SIG-M5 treated with dmso at 0.1 percent for 504 hours (cell line): ENCODE results near the gene CDH23.

ENCODE experiments used
- DNase-seq: peaks from one replicate; lab custom pipeline; 2025; ENCODE audit not compliant: unreplicated experiment; lab: John Stamatoyannopoulos, UW

Gene CDH23

GRCh38 chr10:71727738-71728737 lies 331.3 kb downstream of the CDH23 start:
- DNase-seq = peak; percentile 94

GRCh38 chr10:71729161-71729636 lies 332.5 kb downstream of the CDH23 start:
- DNase-seq = peak; percentile 83

GRCh38 chr10:71731791-71732190 lies 335.1 kb downstream of the CDH23 start:
- no peak for DNase-seq

GRCh38 chr10:71734797-71735196 lies 338.1 kb downstream of the CDH23 start:
- DNase-seq = no peak

DNA sequence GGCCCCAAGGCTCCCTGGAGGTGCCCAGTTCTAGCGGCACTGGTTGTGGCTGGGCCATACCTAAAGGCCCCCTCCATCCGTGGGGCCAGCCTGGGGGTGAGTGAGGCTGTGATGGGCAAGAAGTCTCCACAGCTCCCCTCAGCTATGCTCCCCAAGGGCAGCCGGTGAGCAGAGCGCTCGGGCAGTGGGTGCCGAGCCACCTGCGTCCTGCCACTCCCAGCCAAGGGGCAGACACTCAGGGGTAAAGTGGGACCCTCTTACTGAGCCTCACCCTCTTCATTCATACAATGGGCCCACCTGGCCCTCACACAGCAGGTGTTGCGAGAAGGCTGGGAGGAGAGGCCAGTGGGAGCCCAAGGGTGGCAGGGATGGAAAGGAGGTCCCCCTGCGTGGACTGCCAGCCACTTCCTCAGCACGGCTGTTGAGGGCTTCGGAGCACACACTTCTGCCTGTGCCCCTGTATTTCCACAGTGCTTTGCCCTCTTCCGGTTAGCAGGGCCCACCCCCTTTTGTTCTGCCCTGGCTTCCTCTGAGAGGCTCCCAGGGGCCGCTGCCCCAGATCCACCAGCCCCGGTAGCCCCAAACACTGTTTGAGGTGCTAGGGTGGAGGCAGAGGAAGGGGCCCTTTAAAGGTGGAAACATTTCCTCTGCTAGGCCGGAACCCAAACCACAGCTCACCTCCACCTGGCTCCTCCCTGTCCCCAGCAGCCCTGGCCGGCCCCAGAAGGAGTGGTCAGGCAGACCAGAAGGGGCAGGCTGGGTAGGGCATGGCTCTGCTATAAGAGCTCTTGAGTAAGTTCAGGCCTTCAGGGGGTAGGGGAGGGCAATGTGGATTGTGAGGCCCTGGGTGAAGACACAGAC lies 339.2 kb downstream of the CDH23 start:
- peak; percentile 21 for DNase-seq

DNA sequence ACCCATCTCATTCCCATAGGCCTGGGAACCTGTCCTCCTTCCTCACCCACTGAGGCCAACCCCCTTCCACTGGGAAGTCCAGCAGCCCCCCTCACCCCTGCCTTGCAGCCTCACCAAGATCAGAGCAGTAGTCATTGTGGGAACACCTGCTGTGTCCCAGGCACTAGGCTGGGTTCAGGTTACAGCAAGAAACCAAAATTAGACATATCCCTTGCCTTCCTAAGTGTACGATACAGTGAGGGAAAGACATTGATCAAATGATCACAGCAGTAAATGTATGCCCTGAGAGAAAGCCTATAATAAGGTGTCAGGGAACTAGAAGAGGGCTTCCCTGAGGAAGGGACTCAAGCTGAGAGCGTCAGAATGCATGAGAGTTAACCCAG lies 339.8 kb downstream of the CDH23 start:
- DNase-seq = no peak

- no peak for DNase-seq
Measured at GRCh38 chr10:71737001-71737833, 340.5 kb downstream of the CDH23 start.

- DNase-seq = no peak
Measured at GRCh38 chr10:71737834-71738197, 341.1 kb downstream of the CDH23 start.

GRCh38 chr10:71739358-71739900 lies 342.7 kb downstream of the CDH23 start:
- DNase-seq = no peak

- DNase-seq = no peak
Measured at GRCh38 chr10:71740069-71740653, 343.4 kb downstream of the CDH23 start.

DNA sequence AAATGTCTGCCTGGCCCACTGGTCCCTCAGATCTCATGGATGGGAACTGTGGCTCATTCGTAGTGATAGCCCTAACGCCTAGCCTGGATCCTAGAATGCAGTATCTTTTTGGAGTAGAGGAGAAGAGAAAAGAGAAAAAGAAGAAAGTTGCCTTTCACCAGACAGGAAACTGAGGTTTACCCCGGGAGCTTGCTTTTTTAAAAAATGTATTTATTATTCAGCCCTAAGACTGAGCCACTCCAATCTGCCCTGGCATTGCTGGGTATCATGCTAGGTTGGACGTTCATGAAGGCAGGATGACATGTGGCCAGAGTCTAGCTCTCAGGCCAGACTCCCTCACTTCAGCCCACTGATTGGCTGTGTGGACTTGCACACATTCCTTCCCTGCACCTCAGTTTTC lies 344.3 kb downstream of the CDH23 start:
- no peak for DNase-seq

- no peak for DNase-seq
Measured at GRCh38 chr10:71741671-71742070, 345.0 kb downstream of the CDH23 start.

- peak; percentile 69 for DNase-seq
Measured at GRCh38 chr10:71742301-71743088, 345.8 kb downstream of the CDH23 start.

GRCh38 chr10:71743089-71743838 lies 346.5 kb downstream of the CDH23 start:
- DNase-seq = peak; percentile 73

DNA sequence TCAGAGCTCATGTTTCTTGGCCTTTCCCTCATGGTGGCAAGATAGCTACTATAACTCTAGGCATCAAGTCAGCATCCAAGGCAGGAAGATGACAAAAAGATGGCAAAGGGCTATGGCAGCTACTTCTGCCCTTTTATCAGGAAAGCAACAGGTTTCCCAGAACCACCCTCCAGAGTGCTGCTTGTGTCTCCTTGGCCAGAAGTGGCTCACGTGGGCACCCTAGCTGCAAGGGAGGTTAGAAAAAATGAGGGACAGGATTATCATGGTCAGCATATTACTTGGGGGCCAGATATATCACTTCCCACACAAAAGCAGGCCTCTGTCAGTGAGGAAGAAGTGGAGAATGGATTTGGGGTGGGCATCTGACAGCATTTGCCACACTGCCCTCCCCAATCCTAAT lies 347.1 kb downstream of the CDH23 start:
- DNase-seq = no peak

DNA sequence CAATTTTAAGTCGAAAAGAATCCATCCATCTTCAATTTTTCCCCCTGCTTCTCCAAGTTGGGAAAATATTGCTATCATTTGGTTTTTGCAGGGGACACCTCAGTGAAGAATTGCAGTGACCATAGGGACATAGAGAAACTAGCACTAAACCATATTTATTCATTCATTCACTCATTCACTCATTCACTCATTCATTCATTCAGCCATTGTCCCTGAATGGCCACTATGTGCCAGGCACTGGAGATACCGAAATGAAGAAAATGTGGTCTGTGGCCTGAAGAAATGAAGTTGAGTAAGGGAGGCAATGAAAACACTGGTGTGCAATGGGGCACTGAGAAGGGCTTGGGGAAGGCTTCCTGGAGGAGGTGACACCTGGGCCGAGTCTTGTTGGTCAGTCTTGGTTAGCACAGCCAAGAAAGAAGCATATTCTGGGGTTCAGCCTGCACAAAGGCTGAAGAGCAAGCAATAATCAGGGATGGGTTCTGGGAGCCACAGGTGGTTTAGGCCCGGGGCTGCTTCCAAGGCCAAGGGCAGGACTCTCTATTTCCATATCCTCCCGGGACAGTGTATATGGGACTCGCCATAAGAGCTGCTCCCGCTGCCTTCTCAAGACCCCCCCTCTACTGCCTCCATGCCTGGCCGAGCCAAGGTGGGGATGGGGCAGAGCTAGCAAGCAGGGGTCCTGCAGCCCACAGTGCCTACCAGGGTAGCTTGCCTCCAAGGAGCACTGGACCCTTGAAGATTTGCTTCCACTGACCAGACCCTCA lies 348.4 kb downstream of the CDH23 start:
- DNase-seq = no peak

DNA sequence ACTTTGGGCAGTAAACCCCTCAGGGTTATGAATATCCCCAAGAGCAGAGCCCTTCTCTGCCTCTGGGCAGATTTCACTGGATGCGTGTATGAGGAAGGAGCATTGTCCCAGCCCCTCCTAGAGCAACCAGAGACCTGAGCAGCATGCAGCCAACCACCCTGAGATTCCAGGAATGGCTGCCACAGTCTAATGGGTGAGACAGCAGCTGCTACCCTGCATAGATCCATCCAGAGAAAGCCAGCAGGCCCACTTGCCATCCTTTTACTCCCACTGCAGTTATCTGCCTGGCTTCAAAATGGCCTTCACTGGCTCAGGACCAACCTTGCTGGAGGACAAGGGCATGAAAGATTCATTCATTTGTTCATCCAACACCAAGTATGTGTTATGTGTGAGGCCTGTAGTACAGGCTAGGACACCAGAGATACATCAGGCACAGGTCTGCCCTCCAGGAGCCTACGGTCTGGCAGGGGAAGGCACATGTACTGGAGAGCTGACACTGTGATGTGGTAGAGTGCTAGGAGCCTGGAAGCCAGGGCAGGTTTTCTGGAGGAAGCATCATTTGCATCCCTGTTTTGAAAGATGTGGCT lies 349.0 kb downstream of the CDH23 start:
- peak; percentile 7 for DNase-seq
